ENCODE results near the gene HDGFL2.

The HDGFL2 gene

DNA sequence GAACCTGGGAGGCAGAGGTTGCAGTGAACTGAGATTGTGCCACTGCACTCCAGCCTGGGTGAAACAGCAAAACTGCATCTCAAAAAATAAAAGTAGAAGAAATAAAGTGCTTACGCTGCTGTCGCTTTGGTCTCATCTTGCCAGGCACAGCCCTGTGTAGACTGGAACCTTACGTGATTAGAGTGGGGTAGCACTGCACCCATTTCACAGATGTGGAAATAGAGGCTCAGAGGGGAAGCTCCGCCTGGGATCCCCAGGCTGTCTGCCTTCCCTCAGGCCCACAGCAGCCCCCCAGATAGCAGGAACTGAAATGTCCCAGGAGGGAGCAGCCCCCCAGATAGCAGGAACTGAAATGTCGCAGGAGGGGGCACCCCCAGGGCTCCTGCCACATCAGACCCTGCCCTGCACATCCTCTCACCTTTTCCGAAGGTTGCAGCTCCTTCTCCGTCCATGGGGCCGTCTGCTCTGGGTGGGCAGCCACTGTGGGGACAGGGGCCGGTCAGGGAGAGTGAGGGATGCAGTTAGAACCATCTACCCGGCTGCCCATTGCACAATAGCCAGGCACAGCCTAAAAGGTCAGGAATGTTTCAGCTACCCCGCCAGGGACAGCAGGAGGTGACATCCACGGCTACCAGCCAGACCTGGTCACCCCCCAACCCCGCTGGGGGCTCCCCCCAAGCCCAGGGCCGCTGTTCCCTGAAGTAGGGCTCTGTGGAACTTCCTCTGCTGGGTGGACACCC is 44.3 kb downstream of the HDGFL2 start:
- no peaks in the 10 kb centered on the region for H3K36me3 ChIP-seq (ENCODE audit: control insufficient read depth, insufficient read depth, low read length)
- WGBS (ENCODE audit: extremely low coverage, insufficient coverage, low lambda C conversion rate) = no CpG with 5 or more reads among the region's 14 CpGs
- no peak overlapping the region for H2AK5ac ChIP-seq (ENCODE audit: low read length)
- no peaks in the 10 kb centered on the region for H3K79me1 ChIP-seq (ENCODE audit: low read length)
- no peaks in the 10 kb centered on the region for H3K4me1 ChIP-seq (ENCODE audit: control insufficient read depth, low read depth, low read length)
- no peak overlapping the region for H3K4ac ChIP-seq (ENCODE audit: low read depth, low read length)
- H3K56ac ChIP-seq (ENCODE audit: low read length) = no peak overlapping the region
- no peak overlapping the region for H3K27ac ChIP-seq (ENCODE audit: low read depth, low read length)
- DNase-seq = no peak
- H3K23ac ChIP-seq (ENCODE audit: low read length) = no peak overlapping the region
- no peak overlapping the region for H3K4me2 ChIP-seq (ENCODE audit: low read length)
- no peak overlapping the region for H3K18ac ChIP-seq (ENCODE audit: low read length)
- H3K9ac ChIP-seq (ENCODE audit: low read length) = no peak overlapping the region
- H2BK120ac ChIP-seq (ENCODE audit: low read depth, low read length) = no peak overlapping the region
- no peaks in the 10 kb centered on the region for H3K27me3 ChIP-seq (ENCODE audit: insufficient read depth, low read length, poor library complexity)
- no peak overlapping the region for H2BK5ac ChIP-seq (ENCODE audit: low read length)
- H3K4me3 ChIP-seq (ENCODE audit: low read length) = no peak overlapping the region
- H3K79me2 ChIP-seq (ENCODE audit: control insufficient read depth, insufficient read depth, low read length) = no peaks in the 10 kb centered on the region
- H4K8ac ChIP-seq (ENCODE audit: low read depth, low read length) = no peak overlapping the region
- no peak overlapping the region for H2BK15ac ChIP-seq (replicated peaks; ENCODE audit: low read depth)
- H4K5ac ChIP-seq (ENCODE audit: low read length) = no peak overlapping the region

DNA sequence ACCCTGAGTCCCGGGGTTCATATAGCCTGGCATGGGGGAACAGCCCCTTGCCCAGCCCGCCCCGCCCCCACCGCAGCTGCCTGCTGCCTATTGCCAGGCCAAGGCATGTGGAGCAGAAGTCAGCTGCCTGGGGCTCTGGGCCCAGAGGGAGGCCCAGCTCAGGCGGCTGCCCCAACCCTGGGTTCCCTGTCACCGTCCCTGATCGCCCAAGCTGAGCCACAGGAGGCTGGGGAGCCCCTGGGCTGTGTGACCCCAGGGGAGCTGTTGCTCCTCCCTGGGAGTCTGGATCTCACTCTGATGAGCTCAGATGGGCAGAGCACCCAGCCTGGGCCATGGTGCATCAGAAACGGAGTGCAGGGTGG is 44.8 kb downstream of the HDGFL2 start:
- WGBS (ENCODE audit: extremely low coverage, insufficient coverage, low lambda C conversion rate) = no CpG with 5 or more reads among the region's 8 CpGs
- H4K5ac ChIP-seq (ENCODE audit: low read length) = no peak overlapping the region
- H3K23ac ChIP-seq (ENCODE audit: low read length) = no peak overlapping the region
- H2BK15ac ChIP-seq (replicated peaks; ENCODE audit: low read depth) = no peak overlapping the region
- H2BK120ac ChIP-seq (ENCODE audit: low read depth, low read length) = no peak overlapping the region
- H3K56ac ChIP-seq (ENCODE audit: low read length) = no peak overlapping the region
- no peaks in the 10 kb centered on the region for H3K4me1 ChIP-seq (ENCODE audit: control insufficient read depth, low read depth, low read length)
- no peak overlapping the region for H3K4me2 ChIP-seq (ENCODE audit: low read length)
- no peak overlapping the region for H3K27ac ChIP-seq (ENCODE audit: low read depth, low read length)
- no peak for DNase-seq
- no peaks in the 10 kb centered on the region for H3K79me1 ChIP-seq (ENCODE audit: low read length)
- no peak overlapping the region for H3K4ac ChIP-seq (ENCODE audit: low read depth, low read length)
- H4K8ac ChIP-seq (ENCODE audit: low read depth, low read length) = no peak overlapping the region
- H2AK5ac ChIP-seq (ENCODE audit: low read length) = no peak overlapping the region
- H3K4me3 ChIP-seq (ENCODE audit: low read length) = no peak overlapping the region
- no peak overlapping the region for H3K18ac ChIP-seq (ENCODE audit: low read length)
- no peak overlapping the region for H2BK5ac ChIP-seq (ENCODE audit: low read length)
- no peaks in the 10 kb centered on the region for H3K36me3 ChIP-seq (ENCODE audit: control insufficient read depth, insufficient read depth, low read length)
- no peak overlapping the region for H3K9ac ChIP-seq (ENCODE audit: low read length)
- no peaks in the 10 kb centered on the region for H3K79me2 ChIP-seq (ENCODE audit: control insufficient read depth, insufficient read depth, low read length)
- H3K27me3 ChIP-seq (ENCODE audit: insufficient read depth, low read length, poor library complexity) = no peaks in the 10 kb centered on the region

DNA sequence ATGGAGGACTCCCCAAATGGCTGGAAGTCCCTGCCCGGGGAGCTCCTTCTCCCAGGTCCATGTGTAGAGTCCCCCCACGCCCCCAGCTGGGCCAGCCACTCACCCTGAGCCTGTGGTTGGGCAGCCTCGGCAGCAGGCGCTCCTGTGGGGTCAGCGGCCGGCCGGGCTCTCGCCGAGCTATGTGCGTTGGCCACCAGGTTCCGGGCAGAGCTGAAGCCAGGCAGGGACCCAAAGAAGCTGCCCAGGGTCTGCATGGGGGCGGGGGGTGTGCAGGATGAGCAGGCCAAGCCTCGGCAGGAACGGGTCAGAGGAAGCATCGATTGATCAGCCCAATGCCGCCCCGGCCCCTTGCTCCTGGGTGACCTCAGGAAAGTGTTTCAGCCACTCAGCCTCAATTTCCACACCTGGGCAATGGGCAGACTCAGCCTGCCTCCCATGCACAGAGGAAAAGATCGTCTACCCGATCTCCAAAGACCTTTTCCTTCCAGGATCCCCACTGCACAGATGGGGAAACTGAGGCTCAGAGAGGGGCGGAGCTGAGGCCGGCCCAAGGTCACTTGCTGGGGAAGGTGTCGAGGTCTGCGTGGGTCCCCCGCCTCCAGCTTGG is 45.5 kb downstream of the HDGFL2 start:
- H3K56ac ChIP-seq (ENCODE audit: low read length) = no peak overlapping the region
- DNase-seq = no peak
- no peak overlapping the region for H3K27ac ChIP-seq (ENCODE audit: low read depth, low read length)
- H3K4ac ChIP-seq (ENCODE audit: low read depth, low read length) = no peak overlapping the region
- no peaks in the 10 kb centered on the region for H3K79me1 ChIP-seq (ENCODE audit: low read length)
- no peak overlapping the region for H2BK15ac ChIP-seq (replicated peaks; ENCODE audit: low read depth)
- H3K4me2 ChIP-seq (ENCODE audit: low read length) = no peak overlapping the region
- H4K5ac ChIP-seq (ENCODE audit: low read length) = no peak overlapping the region
- no peak overlapping the region for H3K9ac ChIP-seq (ENCODE audit: low read length)
- no peak overlapping the region for H3K4me3 ChIP-seq (ENCODE audit: low read length)
- H3K4me1 ChIP-seq (ENCODE audit: control insufficient read depth, low read depth, low read length) = no peaks in the 10 kb centered on the region
- WGBS (ENCODE audit: extremely low coverage, insufficient coverage, low lambda C conversion rate) = no CpG with 5 or more reads among the region's 24 CpGs
- no peak overlapping the region for H2BK5ac ChIP-seq (ENCODE audit: low read length)
- H3K36me3 ChIP-seq (ENCODE audit: control insufficient read depth, insufficient read depth, low read length) = no peaks in the 10 kb centered on the region
- H3K79me2 ChIP-seq (ENCODE audit: control insufficient read depth, insufficient read depth, low read length) = no peaks in the 10 kb centered on the region
- no peak overlapping the region for H2AK5ac ChIP-seq (ENCODE audit: low read length)
- no peak overlapping the region for H3K23ac ChIP-seq (ENCODE audit: low read length)
- H4K8ac ChIP-seq (ENCODE audit: low read depth, low read length) = no peak overlapping the region
- H3K18ac ChIP-seq (ENCODE audit: low read length) = no peak overlapping the region
- no peak overlapping the region for H2BK120ac ChIP-seq (ENCODE audit: low read depth, low read length)
- H3K27me3 ChIP-seq (ENCODE audit: insufficient read depth, low read length, poor library complexity) = no peaks in the 10 kb centered on the region

DNA sequence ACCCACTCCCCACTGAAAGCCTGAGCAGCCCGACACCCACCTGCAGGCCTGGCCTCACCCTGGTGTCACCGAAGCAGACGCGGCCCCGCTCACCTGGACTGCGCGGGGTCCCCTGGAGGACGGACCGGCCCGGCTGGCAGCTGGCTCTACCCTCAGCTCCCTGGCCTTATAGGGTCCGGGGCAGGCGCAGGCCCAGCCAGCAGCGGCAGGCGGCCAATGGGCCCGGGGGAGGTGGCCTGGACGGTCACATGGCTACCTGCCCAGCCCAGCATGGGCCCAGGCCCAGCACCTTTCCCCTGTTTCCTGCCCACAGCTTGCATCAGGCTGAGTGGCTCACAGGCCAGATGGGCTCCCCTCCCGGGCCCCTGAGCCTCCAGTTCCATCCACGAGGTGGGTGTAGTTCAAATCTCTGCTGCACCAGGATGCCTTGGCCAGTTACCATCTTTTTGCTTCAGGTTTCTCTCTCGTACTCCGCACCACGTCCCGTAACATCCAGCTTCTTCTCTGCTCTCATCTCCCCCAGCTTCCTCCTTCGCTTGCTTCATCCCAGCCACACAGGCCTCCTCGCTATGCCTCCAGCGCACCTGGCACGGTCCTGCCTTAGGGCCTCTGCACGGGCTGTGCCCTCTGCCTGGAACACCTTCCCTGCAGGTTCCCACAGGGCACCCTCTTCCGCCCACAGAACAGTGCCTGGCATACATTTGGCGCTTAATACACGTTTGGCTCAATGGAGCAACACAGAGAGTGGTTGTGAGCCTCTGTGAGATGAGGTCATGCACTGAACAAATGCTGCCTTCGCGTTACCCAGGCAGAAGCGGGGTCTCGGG is 46.5 kb downstream of the HDGFL2 start, which contains the start of gene PLIN4:
PLIN4 (minus strand) TSS at position 142 of the 827 bp plus-strand sequence. CDS start 214 bp downstream, outside the sequence.
- Histone ChIP-seq H2BK120ac (ENCODE audit: low read depth, low read length) (no peak within 1 kb of the TSS), H3K27me3 (ENCODE audit: insufficient read depth, low read length, poor library complexity) (no peaks in the 10 kb centered on the region), H2BK5ac (ENCODE audit: low read length) (no peak within 1 kb of the TSS), H3K79me1 (ENCODE audit: low read length) (no peaks in the 10 kb centered on the region), H3K9ac (ENCODE audit: low read length) (no peak within 1 kb of the TSS), H3K4me2 (ENCODE audit: low read length) (no peak within 1 kb of the TSS), H4K5ac (ENCODE audit: low read length) (no peak within 1 kb of the TSS), H3K27ac (ENCODE audit: low read depth, low read length) (no peak within 1 kb of the TSS), H2BK15ac (replicated peaks; ENCODE audit: low read depth) (no peak within 1 kb of the TSS), H3K18ac (ENCODE audit: low read length) (no peak within 1 kb of the TSS), H3K4me1 (ENCODE audit: control insufficient read depth, low read depth, low read length) (no peaks in the 10 kb centered on the region), H3K79me2 (ENCODE audit: control insufficient read depth, insufficient read depth, low read length) (no peaks in the 10 kb centered on the region), H2AK5ac (ENCODE audit: low read length) (no peak within 1 kb of the TSS), H3K56ac (ENCODE audit: low read length) (no peak within 1 kb of the TSS), H3K36me3 (ENCODE audit: control insufficient read depth, insufficient read depth, low read length) (no peaks in the 10 kb centered on the region), H4K8ac (ENCODE audit: low read depth, low read length) (no peak within 1 kb of the TSS), H3K4me3 (ENCODE audit: low read length) (no peak within 1 kb of the TSS), H3K23ac (ENCODE audit: low read length) (no peak within 1 kb of the TSS), H3K4ac (ENCODE audit: low read depth, low read length) (no peak within 1 kb of the TSS)
- 100% methylated on average over 4 of the region's 34 CpGs for WGBS (ENCODE audit: extremely low coverage, insufficient coverage, low lambda C conversion rate)
- no peak for DNase-seq

DNA sequence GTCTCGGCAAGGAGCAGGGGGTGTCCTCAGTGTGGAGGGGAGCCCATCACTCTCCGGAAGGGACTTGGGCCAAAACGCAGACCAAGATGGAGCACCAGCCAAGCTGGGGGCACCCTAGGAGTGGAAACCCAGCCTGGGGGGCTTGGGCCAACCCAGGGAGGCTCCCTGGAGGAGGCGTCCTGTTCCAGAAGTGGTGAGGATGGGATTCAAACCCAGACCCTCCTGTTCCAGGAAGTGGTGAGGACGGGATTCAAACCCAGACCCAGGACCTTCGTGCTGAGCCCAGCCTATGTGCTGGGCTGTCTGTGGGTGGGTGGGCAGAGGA is 47.0 kb downstream of the HDGFL2 start:
- Histone ChIP-seq H3K4ac (ENCODE audit: low read depth, low read length) (no peak overlapping the region), H2BK120ac (ENCODE audit: low read depth, low read length) (no peak overlapping the region), H2BK15ac (replicated peaks; ENCODE audit: low read depth) (no peak overlapping the region), H3K4me2 (ENCODE audit: low read length) (no peak overlapping the region), H4K8ac (ENCODE audit: low read depth, low read length) (no peak overlapping the region), H3K56ac (ENCODE audit: low read length) (no peak overlapping the region), H4K5ac (ENCODE audit: low read length) (no peak overlapping the region), H3K23ac (ENCODE audit: low read length) (no peak overlapping the region), H3K18ac (ENCODE audit: low read length) (no peak overlapping the region), H3K9ac (ENCODE audit: low read length) (no peak overlapping the region), H3K27me3 (ENCODE audit: insufficient read depth, low read length, poor library complexity) (no peaks in the 10 kb centered on the region), H3K27ac (ENCODE audit: low read depth, low read length) (no peak overlapping the region), H3K36me3 (ENCODE audit: control insufficient read depth, insufficient read depth, low read length) (no peaks in the 10 kb centered on the region), H2AK5ac (ENCODE audit: low read length) (no peak overlapping the region), H2BK5ac (ENCODE audit: low read length) (no peak overlapping the region), H3K79me2 (ENCODE audit: control insufficient read depth, insufficient read depth, low read length) (no peaks in the 10 kb centered on the region), H3K79me1 (ENCODE audit: low read length) (no peaks in the 10 kb centered on the region), H3K4me1 (ENCODE audit: control insufficient read depth, low read depth, low read length) (no peaks in the 10 kb centered on the region), H3K4me3 (ENCODE audit: low read length) (no peak overlapping the region)
- no CpG with 5 or more reads among the region's 6 CpGs for WGBS (ENCODE audit: extremely low coverage, insufficient coverage, low lambda C conversion rate)
- DNase-seq = no peak

Measured in mesendoderm (in vitro differentiated cells).